ENCODE measurements around the gene PDGFRB.

The PDGFRB gene

GRCh38 chr5:150144246-150144801 lies 11.3 kb downstream of the PDGFRB start:
- no peaks in the 10 kb centered on the region for H3F3A ChIP-seq (ENCODE audit: control insufficient read depth, insufficient read depth)
- H4K20me1 ChIP-seq (ENCODE audit: control insufficient read depth, insufficient read depth, low read depth, low read length): no peaks in the 10 kb centered on the region
- no peaks in the 10 kb centered on the region for H3K27me3 ChIP-seq (ENCODE audit: control insufficient read depth, low read length)
- TF ChIP-seq CTCF (IDR thresholded peaks at IDR 0.05; ENCODE audit: low read depth, low read length, poor library complexity, severe bottlenecking) (no peak), EZH2phosphoT487 (IDR thresholded peaks at IDR 0.05; ENCODE audit: borderline replicate concordance, low read length) (no peak)
- no peaks in the 10 kb centered on the region for H3K9me3 ChIP-seq (ENCODE audit: control insufficient read depth, insufficient read depth, low read length)
- no peaks in the 10 kb centered on the region for H3K4me1 ChIP-seq (ENCODE audit: control insufficient read depth, low read length)
- no peak overlapping the region for H3K27ac ChIP-seq (ENCODE audit: low read depth, low read length)
- H3K79me2 ChIP-seq (ENCODE audit: control insufficient read depth, low read length): no peaks in the 10 kb centered on the region
- H3K9me2 ChIP-seq (replicated peaks; ENCODE audit: control insufficient read depth, low read length): no peaks in the 10 kb centered on the region
- no peaks in the 10 kb centered on the region for H3K36me3 ChIP-seq (ENCODE audit: control insufficient read depth, low read length)
- no peak overlapping the region for H3K4me2 ChIP-seq (ENCODE audit: low read length)
- H3K4me3 ChIP-seq (ENCODE audit: low read length): no peak overlapping the region

GRCh38 chr5:150143350-150144245 lies 12.0 kb downstream of the PDGFRB start:
- H3K4me1 ChIP-seq (ENCODE audit: control insufficient read depth, low read length): no peaks in the 10 kb centered on the region
- no peaks in the 10 kb centered on the region for H3K27me3 ChIP-seq (ENCODE audit: control insufficient read depth, low read length)
- no peak overlapping the region for H3K4me2 ChIP-seq (ENCODE audit: low read length)
- no peak overlapping the region for H3K4me3 ChIP-seq (ENCODE audit: low read length)
- no peaks in the 10 kb centered on the region for H3K36me3 ChIP-seq (ENCODE audit: control insufficient read depth, low read length)
- H3K9me2 ChIP-seq (replicated peaks; ENCODE audit: control insufficient read depth, low read length): no peaks in the 10 kb centered on the region
- no peaks in the 10 kb centered on the region for H4K20me1 ChIP-seq (ENCODE audit: control insufficient read depth, insufficient read depth, low read depth, low read length)
- no peak overlapping the region for H3K27ac ChIP-seq (ENCODE audit: low read depth, low read length)
- H3K79me2 ChIP-seq (ENCODE audit: control insufficient read depth, low read length): no peaks in the 10 kb centered on the region
- TF ChIP-seq CTCF (IDR thresholded peaks at IDR 0.05; ENCODE audit: low read depth, low read length, poor library complexity, severe bottlenecking) (no peak), EZH2phosphoT487 (IDR thresholded peaks at IDR 0.05; ENCODE audit: borderline replicate concordance, low read length) (no peak)
- H3F3A ChIP-seq (ENCODE audit: control insufficient read depth, insufficient read depth): no peaks in the 10 kb centered on the region
- no peaks in the 10 kb centered on the region for H3K9me3 ChIP-seq (ENCODE audit: control insufficient read depth, insufficient read depth, low read length)

GRCh38 chr5:150142959-150143349 lies 12.7 kb downstream of the PDGFRB start:
- Histone ChIP-seq H3K27me3 (ENCODE audit: control insufficient read depth, low read length) (no peaks in the 10 kb centered on the region), H4K20me1 (ENCODE audit: control insufficient read depth, insufficient read depth, low read depth, low read length) (no peaks in the 10 kb centered on the region), H3K36me3 (ENCODE audit: control insufficient read depth, low read length) (no peaks in the 10 kb centered on the region), H3K4me1 (ENCODE audit: control insufficient read depth, low read length) (no peaks in the 10 kb centered on the region), H3K9me2 (replicated peaks; ENCODE audit: control insufficient read depth, low read length) (no peaks in the 10 kb centered on the region), H3K4me2 (ENCODE audit: low read length) (no peak overlapping the region), H3K4me3 (ENCODE audit: low read length) (no peak overlapping the region), H3K9me3 (ENCODE audit: control insufficient read depth, insufficient read depth, low read length) (no peaks in the 10 kb centered on the region), H3K27ac (ENCODE audit: low read depth, low read length) (no peak overlapping the region), H3K79me2 (ENCODE audit: control insufficient read depth, low read length) (no peaks in the 10 kb centered on the region), H3F3A (ENCODE audit: control insufficient read depth, insufficient read depth) (no peaks in the 10 kb centered on the region)
- TF ChIP-seq CTCF (IDR thresholded peaks at IDR 0.05; ENCODE audit: low read depth, low read length, poor library complexity, severe bottlenecking): no peak
- TF ChIP-seq EZH2phosphoT487 (IDR thresholded peaks at IDR 0.05; ENCODE audit: borderline replicate concordance, low read length): no peak
